A549 treated with AZD9567 at 1 μM for 4 hours (cell line): ENCODE measurements around the gene TH. TPM values are rescaled to one million over a fixed set of nuclear protein-coding genes. Genes with fewer than 3 reads are reported as not detected.

Experiments used
- total RNA-seq: library from RNA; stranded (reverse); fragments of 200-300 nt; extraction: Qiagen RNA extraction; gene quantifications from 5 replicates; pipeline ENCODE4 v1.2.3, GENCODE V29; 2022; ENCODE audit not compliant: insufficient read depth

TH gene
- total RNA-seq, result 0.12 to 0.14 TPM in 2 of 5 replicates, not detected in the others

GRCh38 chr11:2171591-2172003, at the start of gene TH:
Gene TH (minus strand): TSS chr11:2171815. CDS start chr11:2171786, 29 bp downstream.

GRCh38 chr11:2160736-2161259, 10.8 kb downstream of the TH start, which contains the start of gene INS:
Gene INS (minus strand): TSS chr11:2161209. CDS start chr11:2160971, 238 bp downstream.

DNA sequence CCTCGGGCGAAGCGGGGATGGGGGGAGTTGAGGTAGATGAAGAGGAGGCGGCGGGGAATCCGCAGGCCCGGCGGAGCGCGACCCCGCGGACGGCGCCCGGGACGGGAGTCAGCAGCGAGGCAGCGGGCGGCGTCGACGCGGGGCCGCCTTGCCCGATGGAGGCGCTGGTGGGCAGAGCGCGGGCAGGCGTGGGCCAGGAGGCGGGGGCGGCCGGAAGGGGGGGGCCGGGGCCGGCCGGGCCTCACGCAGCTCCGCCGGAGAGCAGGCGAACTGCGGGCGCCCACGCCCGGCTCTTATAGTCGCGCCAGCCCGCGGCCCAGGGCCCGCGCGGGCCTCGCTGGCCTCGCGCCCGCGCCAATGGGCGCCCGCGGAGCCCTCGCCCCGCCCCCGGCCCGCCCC, 32.5 kb downstream of the TH start, which contains the start of gene IGF2:
IGF2 (minus strand) TSS at position 267 of the 399 bp plus-strand sequence. CDS start 3,866 bp downstream, outside the sequence.

Other genes starting within 250 kb of the TH start
- 127 to 156 TPM (median 148 TPM) in 5 replicates for gene MRPL23, start 224.5 kb downstream of the TH start, total RNA-seq
- 6.5 to 15.3 TPM (median 13.4 TPM) in 5 replicates for gene H19, start 174.0 kb downstream of the TH start, total RNA-seq
- gene IGF2, start 32.4 kb downstream of the TH start, total RNA-seq, result 1.7 to 7.7 TPM (median 1.9 TPM) in 5 replicates
- not detected in 5 replicates for gene INS, start 10.6 kb downstream of the TH start, total RNA-seq
- 0.03 TPM in 1 of 5 replicates, not detected in the others for gene ASCL2, start 98.8 kb upstream of the TH start, total RNA-seq
- gene C11orf21, start 130.1 kb upstream of the TH start, total RNA-seq, result not detected in 5 replicates
- gene TSPAN32, start 130.2 kb upstream of the TH start, total RNA-seq, result not detected in 5 replicates
- gene CD81, start 205.5 kb upstream of the TH start, total RNA-seq, result 325 to 427 TPM (median 404 TPM) in 5 replicates
- 51.0 to 75.9 TPM (median 66.0 TPM) in 5 replicates for gene TSSC4, start 228.9 kb upstream of the TH start, total RNA-seq